Suprapubic skin (tissue), 4 donors: ENCODE data around the gene CRYBA1. TPM values are rescaled to one million over a fixed set of nuclear protein-coding genes. Genes with fewer than 3 reads are reported as not detected.

Source experiments
- DNase-seq, 2 donors: peaks; one replicate each; pipeline ENCODE4 v3.0.0-alpha.2; 2019; ENCODE audit warnings: low spot score in 2 of 2
- H3K27ac ChIP-seq: fragments of 200-600 bp; sonication (generic); one replicate; pipeline ENCODE4 v1.5.1; 2019
- H3K27me3 ChIP-seq: fragments of 200-600 bp; sonication (generic); one replicate; pipeline ENCODE4 v1.5.1; 2019
- H3K36me3 ChIP-seq: fragments of 200-600 bp; sonication (generic); one replicate; pipeline ENCODE4 v1.5.1; 2019
- H3K4me1 ChIP-seq: fragments of 200-600 bp; sonication (generic); one replicate; pipeline ENCODE4 v1.5.1; 2019
- H3K4me3 ChIP-seq: fragments of 200-600 bp; sonication (generic); one replicate; pipeline ENCODE4 v1.5.1; 2019; ENCODE audit warnings: mild to moderate bottlenecking
- H3K9me3 ChIP-seq: fragments of 200-600 bp; sonication (generic); one replicate; pipeline ENCODE4 v1.5.1; 2019
- EP300 ChIP-seq: sonication (generic); formaldehyde crosslinking; IDR thresholded peaks from one replicate; pipeline ENCODE4 v1.6.1; 2017; ENCODE audit warnings: antibody characterized with exemption
- POLR2A ChIP-seq, 2 donors: fragments of 450-650 bp; IDR thresholded peaks; one replicate each; pipeline ENCODE4 v1.6.1; 2017; ENCODE audit warnings: antibody characterized with exemption in 2 of 2, mild to moderate bottlenecking in 2 of 2, moderate library complexity in 2 of 2
- POLR2AphosphoS5 ChIP-seq, 3 donors: sonication (generic); formaldehyde crosslinking; IDR thresholded peaks; one replicate each; pipeline ENCODE4 v1.6.1; 2017; ENCODE audit warnings: antibody characterized with exemption in 3 of 3
- WGBS: methylation state at CpG from one replicate; pipeline ENCODE4 v1.1.5; 2018; 5-methylcytosine and 5-hydroxymethylcytosine counted together
- total RNA-seq, 4 donors: library from RNA; depleted of rRNA; stranded (reverse); fragments of >200 nt; gene quantifications; one replicate each; pipeline ENCODE4 v1.1.0, GENCODE V29; 2016
- TF ChIP-seq, protein P1 (sequence below), 2 donors: fragments of 200-600 bp in 1 of 2; fragments of 450-650 bp in 1 of 2; sonication (generic) in 1 of 2; IDR thresholded peaks; one replicate each; pipeline ENCODE4 v1.5.1; 2016 to 2019; ENCODE audit warnings: antibody characterized with exemption in 2 of 2, mild to moderate bottlenecking in 1 of 2, moderate library complexity in 1 of 2

The CRYBA1 gene
- total RNA-seq, 4 donors from 2014 or later, result not detected

DNA sequence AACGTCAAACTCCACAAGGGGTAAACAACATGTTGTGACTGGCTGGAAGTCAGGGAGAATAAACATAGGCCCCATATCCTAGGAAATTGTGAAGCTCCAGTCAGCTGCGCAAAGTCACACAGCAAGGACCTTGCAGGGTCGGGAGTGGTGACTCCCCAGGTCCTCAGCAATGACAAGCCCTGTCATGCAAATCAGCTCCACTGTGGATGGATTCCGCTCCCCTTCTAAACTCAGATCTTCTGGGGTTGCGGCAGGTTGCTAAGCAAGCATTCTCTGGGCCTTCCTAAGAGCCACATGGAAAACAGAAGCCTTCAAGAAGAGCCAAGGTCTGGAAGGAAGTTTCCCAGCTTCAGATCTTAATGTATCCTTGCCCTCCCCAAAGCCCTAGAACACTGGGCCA is 37.6 kb upstream of the CRYBA1 start:
- Histone ChIP-seq H3K4me1 (peaks cover 12% of the 10 kb centered on the region), H3K27ac (no peak overlapping the region), H3K4me3 (no peak overlapping the region), H3K9me3 (no peaks in the 10 kb centered on the region), H3K27me3 (no peaks in the 10 kb centered on the region), H3K36me3 (no peaks in the 10 kb centered on the region)
- 87% methylated on average over 5 of the region's 5 CpGs for WGBS
- no peak for DNase-seq
- TF ChIP-seq, protein P1, sequence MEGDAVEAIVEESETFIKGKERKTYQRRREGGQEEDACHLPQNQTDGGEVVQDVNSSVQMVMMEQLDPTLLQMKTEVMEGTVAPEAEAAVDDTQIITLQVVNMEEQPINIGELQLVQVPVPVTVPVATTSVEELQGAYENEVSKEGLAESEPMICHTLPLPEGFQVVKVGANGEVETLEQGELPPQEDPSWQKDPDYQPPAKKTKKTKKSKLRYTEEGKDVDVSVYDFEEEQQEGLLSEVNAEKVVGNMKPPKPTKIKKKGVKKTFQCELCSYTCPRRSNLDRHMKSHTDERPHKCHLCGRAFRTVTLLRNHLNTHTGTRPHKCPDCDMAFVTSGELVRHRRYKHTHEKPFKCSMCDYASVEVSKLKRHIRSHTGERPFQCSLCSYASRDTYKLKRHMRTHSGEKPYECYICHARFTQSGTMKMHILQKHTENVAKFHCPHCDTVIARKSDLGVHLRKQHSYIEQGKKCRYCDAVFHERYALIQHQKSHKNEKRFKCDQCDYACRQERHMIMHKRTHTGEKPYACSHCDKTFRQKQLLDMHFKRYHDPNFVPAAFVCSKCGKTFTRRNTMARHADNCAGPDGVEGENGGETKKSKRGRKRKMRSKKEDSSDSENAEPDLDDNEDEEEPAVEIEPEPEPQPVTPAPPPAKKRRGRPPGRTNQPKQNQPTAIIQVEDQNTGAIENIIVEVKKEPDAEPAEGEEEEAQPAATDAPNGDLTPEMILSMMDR (IDR thresholded peaks at IDR 0.05), result no peak

DNA sequence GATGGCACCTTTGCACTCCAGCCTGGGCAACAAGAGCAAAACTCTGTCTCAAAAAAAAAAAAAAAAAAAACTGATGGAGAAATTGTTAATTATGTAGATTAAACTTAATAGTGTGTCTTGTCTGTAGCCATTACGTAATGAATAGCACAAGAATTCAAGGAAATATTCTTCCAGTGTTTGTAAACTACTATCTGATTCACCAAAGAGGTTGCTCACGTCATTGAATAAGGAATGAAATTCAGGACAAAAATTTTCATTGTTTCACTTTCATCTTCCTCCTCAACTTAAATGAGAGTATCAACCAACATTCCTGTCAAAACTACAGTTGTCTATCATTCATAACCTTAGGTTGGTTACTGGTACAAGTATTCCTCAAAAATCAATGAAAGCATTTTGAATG is 35.8 kb upstream of the CRYBA1 start:
- WGBS, result 67% methylated on average over 2 of the region's 2 CpGs
- Histone ChIP-seq H3K9me3 (no peaks in the 10 kb centered on the region), H3K27ac (no peak overlapping the region), H3K4me1 (peaks cover 12% of the 10 kb centered on the region), H3K4me3 (no peak overlapping the region), H3K27me3 (no peaks in the 10 kb centered on the region), H3K36me3 (no peaks in the 10 kb centered on the region)
- TF ChIP-seq, protein P1 (IDR thresholded peaks at IDR 0.05), result no peak
- TF ChIP-seq POLR2A (IDR thresholded peaks at IDR 0.05) (no peak), POLR2AphosphoS5 (IDR thresholded peaks at IDR 0.05) (no peak), EP300 (no peak)
- no peak for DNase-seq

DNA sequence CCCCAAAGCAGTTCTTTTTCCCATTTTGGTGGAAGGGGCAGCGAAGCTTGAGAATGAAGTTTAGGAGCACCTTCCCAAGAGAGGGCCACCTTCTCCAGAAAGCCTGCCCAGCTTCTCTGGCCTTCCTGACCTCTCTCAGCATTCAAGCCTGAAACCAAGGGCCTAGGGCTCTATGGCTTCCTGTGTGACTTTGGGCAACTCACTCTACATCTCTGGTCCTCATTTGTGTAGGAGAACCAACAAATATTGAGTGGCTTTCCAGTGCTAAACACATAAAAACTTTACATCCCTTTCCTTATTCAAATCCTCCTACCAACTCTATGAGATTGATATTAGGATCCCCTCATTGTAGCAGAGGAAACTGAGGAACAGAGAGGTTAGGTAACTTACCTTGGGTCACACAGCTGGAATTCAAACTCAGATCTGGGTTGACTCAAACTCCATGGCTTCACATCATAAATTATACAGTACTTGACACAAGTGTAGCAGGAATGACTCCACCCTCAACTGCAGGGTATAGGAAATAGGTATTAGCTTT is 34.5 kb upstream of the CRYBA1 start:
- Histone ChIP-seq H3K9me3 (no peaks in the 10 kb centered on the region), H3K36me3 (no peaks in the 10 kb centered on the region), H3K27me3 (no peaks in the 10 kb centered on the region), H3K4me1 (peaks cover 12% of the 10 kb centered on the region), H3K27ac (no peak overlapping the region), H3K4me3 (no peak overlapping the region)
- no peak for DNase-seq
- WGBS, result 100% methylated on average over 1 of the region's 1 CpG
- TF ChIP-seq, protein P1 (IDR thresholded peaks at IDR 0.05), result no peak
- TF ChIP-seq POLR2A (IDR thresholded peaks at IDR 0.05), result no peak
- TF ChIP-seq EP300, result no peak
- no peak for TF ChIP-seq POLR2AphosphoS5 (IDR thresholded peaks at IDR 0.05)

DNA sequence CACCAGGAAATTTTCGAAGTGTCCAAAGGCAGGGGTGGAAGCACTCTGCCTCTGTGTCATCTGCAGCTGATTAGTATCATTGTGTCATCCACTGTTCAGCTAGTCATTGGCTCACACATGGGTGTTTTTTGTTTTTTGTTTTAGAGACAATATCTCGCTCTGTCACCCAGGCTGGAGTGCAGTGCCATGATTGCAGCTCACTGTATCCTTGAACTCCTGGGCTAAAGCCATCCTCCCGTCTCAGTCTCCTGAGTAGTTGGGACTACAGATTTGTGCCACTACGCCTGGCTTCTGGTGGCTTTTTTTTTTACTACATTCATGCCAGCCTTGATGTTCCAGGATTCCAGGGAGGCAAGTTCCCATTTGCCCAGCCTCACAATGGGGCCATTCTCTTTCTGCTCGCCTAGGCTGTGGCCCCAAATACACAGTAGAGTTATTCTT is 34.0 kb upstream of the CRYBA1 start:
- H3K27ac ChIP-seq, result peak overlapping the region; percentile 39
- TF ChIP-seq POLR2A (IDR thresholded peaks at IDR 0.05) (no peak), POLR2AphosphoS5 (IDR thresholded peaks at IDR 0.05) (no peak), EP300 (no peak)
- TF ChIP-seq, protein P1 (IDR thresholded peaks at IDR 0.05), result no peak
- WGBS, result 51% methylated on average over 5 of the region's 5 CpGs

DNA sequence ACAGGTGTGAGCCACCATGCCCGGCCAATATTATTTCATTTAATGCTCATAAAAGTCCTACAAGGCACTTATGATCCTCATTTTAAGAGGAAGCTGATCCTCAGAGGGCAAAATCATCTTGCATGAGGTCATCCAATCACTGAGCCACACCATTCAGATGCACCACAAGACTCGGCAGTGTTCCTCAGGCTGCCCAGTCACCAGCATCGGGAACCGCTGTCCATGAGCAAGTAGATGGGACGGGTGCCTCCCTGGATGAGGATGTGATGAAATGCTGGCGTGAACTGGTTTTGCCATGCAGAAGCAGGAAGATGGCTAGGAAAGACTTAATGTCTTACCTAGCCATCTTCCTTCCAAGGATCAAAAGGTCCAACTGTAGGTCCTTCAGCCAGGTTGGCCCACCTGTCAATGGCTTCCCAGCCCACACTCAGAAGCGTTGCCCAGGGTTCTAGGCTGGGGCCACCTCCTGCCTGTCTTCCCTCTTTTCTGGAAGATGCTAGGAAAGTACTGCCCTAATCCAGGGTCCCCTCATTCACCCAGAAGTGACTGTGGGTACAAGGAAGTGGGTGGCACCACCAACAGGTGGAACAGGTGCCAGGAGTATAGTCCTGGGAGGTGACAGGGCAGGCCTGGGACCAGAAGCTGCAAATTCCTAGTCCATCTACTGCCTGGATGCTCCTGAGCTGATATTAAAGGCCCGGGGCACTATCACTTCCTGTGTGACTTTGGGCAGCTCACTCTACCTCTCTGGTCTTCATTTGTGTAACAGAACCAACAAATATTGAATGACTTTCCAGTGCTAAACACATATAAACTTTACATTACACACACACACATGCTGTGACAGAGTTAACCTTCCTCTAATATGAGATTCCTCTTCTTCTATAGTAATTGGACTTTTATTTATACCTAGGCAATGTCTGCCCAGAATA is 32.2 kb upstream of the CRYBA1 start:
- H3K4me1 ChIP-seq, result peaks cover 17% of the 10 kb centered on the region
- no peak for DNase-seq
- 76% methylated on average over 8 of the region's 8 CpGs for WGBS
- no peak overlapping the region for H3K4me3 ChIP-seq
- no peaks in the 10 kb centered on the region for H3K9me3 ChIP-seq
- TF ChIP-seq, protein P1 (IDR thresholded peaks at IDR 0.05), result no peak
- TF ChIP-seq EP300 (no peak), POLR2AphosphoS5 (IDR thresholded peaks at IDR 0.05) (no peak), POLR2A (IDR thresholded peaks at IDR 0.05) (no peak)
- H3K27me3 ChIP-seq, result no peaks in the 10 kb centered on the region
- H3K27ac ChIP-seq, result no peak overlapping the region
- no peaks in the 10 kb centered on the region for H3K36me3 ChIP-seq

More for the DNA sequence above, 34.0 kb upstream of the CRYBA1 start:
- Histone ChIP-seq H3K4me1 (peaks cover 12% of the 10 kb centered on the region), H3K9me3 (no peaks in the 10 kb centered on the region), H3K36me3 (no peaks in the 10 kb centered on the region), H3K4me3 (no peak overlapping the region), H3K27me3 (no peaks in the 10 kb centered on the region)
- DNase-seq, result no peak
